SK-N-SH (cell line): ENCODE data around the gene DEFB131B.
"Not testable (repeated sequence)": the region's sequence is repeated elsewhere in the genome, so short reads cannot be mapped to it uniquely, and the experiment has no call there.

Experiments
- CHD2 ChIP-seq: fragments of 150-350 bp; IDR thresholded peaks from 2 replicates; pipeline ENCODE4 v1.6.1; 2018; ENCODE audit warnings: low read length; ENCODE audit not compliant: partially characterized antibody
- EP300 ChIP-seq, 2 experiments: IDR thresholded peaks; 2 replicates each; pipeline versions ENCODE4 v1.4.0 to v1.6.1; 2012; ENCODE audit warnings: borderline replicate concordance in 1 of 2, low read depth in 1 of 2, low read length in 1 of 2
- GATA2 ChIP-seq: sonication (generic); formaldehyde crosslinking; IDR thresholded peaks from 2 replicates; pipeline ENCODE4 v1.5.0; 2020; ENCODE audit warnings: mild to moderate bottlenecking, missing genetic modification reagents
- MXI1 ChIP-seq: IDR thresholded peaks from 2 replicates; pipeline ENCODE4 v1.6.1; 2012; ENCODE audit warnings: mild to moderate bottlenecking, low read depth, low read length, improper control_type of control experiment
- NRF1 ChIP-seq: IDR thresholded peaks from 2 replicates; pipeline ENCODE4 v1.6.1; 2012; ENCODE audit warnings: low read depth, mild to moderate bottlenecking, low read length
- RFX5 ChIP-seq: IDR thresholded peaks from 2 replicates; pipeline ENCODE4 v1.6.1; 2012; ENCODE audit warnings: mild to moderate bottlenecking, improper control_type of control experiment, low read length
- SMC3 ChIP-seq: IDR thresholded peaks from 2 replicates; pipeline ENCODE4 v1.6.1; 2012; ENCODE audit warnings: low read depth, low read length, improper control_type of control experiment
- TAF1 ChIP-seq: IDR thresholded peaks from 2 replicates; pipeline ENCODE4 v1.6.1; 2012; ENCODE audit warnings: low read depth, mild to moderate bottlenecking, low read length, moderate library complexity, borderline replicate concordance
- TF ChIP-seq, protein P1 (sequence below): fragments of 200-600 bp; sonication (generic); IDR thresholded peaks from 2 replicates; pipeline ENCODE4 v1.6.1; 2017; ENCODE audit warnings: antibody characterized with exemption, mild to moderate bottlenecking, moderate library complexity
- TF ChIP-seq, protein P2 (sequence below): IDR thresholded peaks from 2 replicates; pipeline ENCODE4; 2012

DNA sequence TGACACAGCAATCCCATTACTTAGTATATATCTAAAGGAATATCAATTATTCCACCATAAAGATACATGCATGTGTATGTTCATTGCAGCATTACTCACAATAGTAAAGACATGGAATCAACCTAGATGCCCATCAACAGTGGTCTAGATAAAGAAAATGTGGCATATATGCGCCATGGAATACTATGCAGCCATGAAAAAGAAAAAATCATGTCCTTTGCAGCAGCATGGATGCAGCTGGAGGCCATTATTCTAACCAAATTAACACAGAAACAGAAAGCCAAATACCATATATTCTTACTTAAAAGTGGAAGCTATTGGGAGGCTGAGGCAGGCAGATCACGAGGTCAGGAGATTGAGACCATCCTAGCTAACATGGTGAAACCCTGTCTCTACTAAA is 24.4 kb upstream of the DEFB131B start:
- not testable (repeated sequence) for TF ChIP-seq NRF1; RFX5; CHD2; MXI1; EP300 (IDR thresholded peaks at IDR 0.05; ENCODE audit: borderline replicate concordance in 1 of 2, low read depth in 1 of 2, low read length in 1 of 2); SMC3; TAF1; GATA2 (CRISPR knock-in tag)
- TF ChIP-seq, protein P1, sequence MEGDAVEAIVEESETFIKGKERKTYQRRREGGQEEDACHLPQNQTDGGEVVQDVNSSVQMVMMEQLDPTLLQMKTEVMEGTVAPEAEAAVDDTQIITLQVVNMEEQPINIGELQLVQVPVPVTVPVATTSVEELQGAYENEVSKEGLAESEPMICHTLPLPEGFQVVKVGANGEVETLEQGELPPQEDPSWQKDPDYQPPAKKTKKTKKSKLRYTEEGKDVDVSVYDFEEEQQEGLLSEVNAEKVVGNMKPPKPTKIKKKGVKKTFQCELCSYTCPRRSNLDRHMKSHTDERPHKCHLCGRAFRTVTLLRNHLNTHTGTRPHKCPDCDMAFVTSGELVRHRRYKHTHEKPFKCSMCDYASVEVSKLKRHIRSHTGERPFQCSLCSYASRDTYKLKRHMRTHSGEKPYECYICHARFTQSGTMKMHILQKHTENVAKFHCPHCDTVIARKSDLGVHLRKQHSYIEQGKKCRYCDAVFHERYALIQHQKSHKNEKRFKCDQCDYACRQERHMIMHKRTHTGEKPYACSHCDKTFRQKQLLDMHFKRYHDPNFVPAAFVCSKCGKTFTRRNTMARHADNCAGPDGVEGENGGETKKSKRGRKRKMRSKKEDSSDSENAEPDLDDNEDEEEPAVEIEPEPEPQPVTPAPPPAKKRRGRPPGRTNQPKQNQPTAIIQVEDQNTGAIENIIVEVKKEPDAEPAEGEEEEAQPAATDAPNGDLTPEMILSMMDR, result not testable (repeated sequence)
- TF ChIP-seq, protein P2, sequence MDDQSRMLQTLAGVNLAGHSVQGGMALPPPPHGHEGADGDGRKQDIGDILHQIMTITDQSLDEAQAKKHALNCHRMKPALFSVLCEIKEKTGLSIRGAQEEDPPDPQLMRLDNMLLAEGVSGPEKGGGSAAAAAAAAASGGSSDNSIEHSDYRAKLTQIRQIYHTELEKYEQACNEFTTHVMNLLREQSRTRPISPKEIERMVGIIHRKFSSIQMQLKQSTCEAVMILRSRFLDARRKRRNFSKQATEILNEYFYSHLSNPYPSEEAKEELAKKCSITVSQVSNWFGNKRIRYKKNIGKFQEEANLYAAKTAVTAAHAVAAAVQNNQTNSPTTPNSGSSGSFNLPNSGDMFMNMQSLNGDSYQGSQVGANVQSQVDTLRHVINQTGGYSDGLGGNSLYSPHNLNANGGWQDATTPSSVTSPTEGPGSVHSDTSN, result not testable (repeated sequence)
